ENCODE measurements around the gene KRTAP9-6. TPM values are rescaled to one million over a fixed set of nuclear protein-coding genes. Genes with fewer than 3 reads are reported as not detected.
"Not testable (repeated sequence)": the region's sequence is repeated elsewhere in the genome, so short reads cannot be mapped to it uniquely, and the experiment has no call there.

Gene KRTAP9-6
- total RNA-seq, result not detected
- not detected for polyA plus RNA-seq
- long read RNA-seq, donor 1, result 0 reads
- long read RNA-seq, donor 2, result 0 reads
- long read RNA-seq, donor 3, result 0 reads
- long read RNA-seq, donor 4, result 0 reads
- long read RNA-seq, donor 5, result 0 reads

GRCh38 chr17:41265078-41265477 lies at the start of gene KRTAP9-6:
TSS of gene KRTAP9-6 (plus strand) at chr17:41265378. CDS start at chr17:41265378, 0 bp downstream.
- no peak for TF ChIP-seq CTCF (IDR thresholded peaks at IDR 0.05; ENCODE audit: control extremely low read depth, extremely low read depth)
- Histone ChIP-seq H3K36me3 (ENCODE audit: control insufficient read depth in 4 of 4, insufficient read depth in 4 of 4, low read length in 4 of 4) (no peaks in the 10 kb centered on the region), H3K27ac (ENCODE audit: low read depth in 1 of 2, low read length in 1 of 2) (no peak within 1 kb of the TSS), H3K27me3 (ENCODE audit: control insufficient read depth in 3 of 3, insufficient read depth in 3 of 3, low read length in 2 of 3) (peaks cover 0 to 4% (median 0%) of the 10 kb centered on the region in 3 donors), H3K9me3 (ENCODE audit: control insufficient read depth in 4 of 4, insufficient read depth in 3 of 4, low read length in 3 of 4) (no peaks in the 10 kb centered on the region), H3K9ac (ENCODE audit: insufficient read depth in 1 of 2, low read length in 2 of 2) (no peak within 1 kb of the TSS), H3K4me3 (no peak within 1 kb of the TSS), H3K4me1 (ENCODE audit: control insufficient read depth in 5 of 5, insufficient read depth in 5 of 5, low read length in 5 of 5) (no peaks in the 10 kb centered on the region)
- 34% methylated on average over 2 of the region's 2 CpGs for WGBS, 2 donors
- DNase-seq, result no peak
- no peak for ATAC-seq (ENCODE audit: insufficient read depth, low FRiP score)

GRCh38 chr17:41215681-41216080 lies 49.5 kb upstream of the KRTAP9-6 start:
- no peak for TF ChIP-seq CTCF (IDR thresholded peaks at IDR 0.05; ENCODE audit: control extremely low read depth, extremely low read depth)
- WGBS, 2 donors, result 75 to 86% methylated on average over 1 of the region's 1 CpG
- DNase-seq, result no peak

GRCh38 chr17:41223821-41224220 lies 41.4 kb upstream of the KRTAP9-6 start:
- DNase-seq (no peak), ATAC-seq (ENCODE audit: insufficient read depth, low FRiP score) (no peak)
- Histone ChIP-seq H3K27ac (ENCODE audit: low read depth in 1 of 2, low read length in 1 of 2) (no peak overlapping the region), H3K4me3 (no peak overlapping the region), H3K9me3 (ENCODE audit: control insufficient read depth in 4 of 4, insufficient read depth in 3 of 4, low read length in 3 of 4) (peaks cover 0 to 4% (median 0%) of the 10 kb centered on the region in 4 donors), H3K36me3 (ENCODE audit: control insufficient read depth in 4 of 4, insufficient read depth in 4 of 4, low read length in 4 of 4) (no peaks in the 10 kb centered on the region), H3K4me1 (ENCODE audit: control insufficient read depth in 5 of 5, insufficient read depth in 5 of 5, low read length in 5 of 5) (no peaks in the 10 kb centered on the region), H3K27me3 (ENCODE audit: control insufficient read depth in 3 of 3, insufficient read depth in 3 of 3, low read length in 2 of 3) (peaks cover 0 to 5% (median 0%) of the 10 kb centered on the region in 3 donors), H3K9ac (ENCODE audit: insufficient read depth in 1 of 2, low read length in 2 of 2) (no peak overlapping the region)
- 54 to 80% methylated on average over 2 of the region's 2 CpGs for WGBS, 2 donors
- no peak for TF ChIP-seq CTCF (IDR thresholded peaks at IDR 0.05; ENCODE audit: control extremely low read depth, extremely low read depth)

More at GRCh38 chr17:41215681-41216080, 49.5 kb upstream of the KRTAP9-6 start:
- Histone ChIP-seq H3K27ac (ENCODE audit: low read depth in 1 of 2, low read length in 1 of 2) (no peak overlapping the region), H3K4me3 (no peak overlapping the region), H3K36me3 (ENCODE audit: control insufficient read depth in 4 of 4, insufficient read depth in 4 of 4, low read length in 4 of 4) (no peaks in the 10 kb centered on the region), H3K9ac (ENCODE audit: insufficient read depth in 1 of 2, low read length in 2 of 2) (no peak overlapping the region), H3K9me3 (ENCODE audit: control insufficient read depth in 4 of 4, insufficient read depth in 3 of 4, low read length in 3 of 4) (peaks cover 0 to 5% (median 1%) of the 10 kb centered on the region in 4 donors), H3K4me1 (ENCODE audit: control insufficient read depth in 5 of 5, insufficient read depth in 5 of 5, low read length in 5 of 5) (no peaks in the 10 kb centered on the region), H3K27me3 (ENCODE audit: control insufficient read depth in 3 of 3, insufficient read depth in 3 of 3, low read length in 2 of 3) (no peaks in the 10 kb centered on the region)
- ATAC-seq (ENCODE audit: insufficient read depth, low FRiP score), result no peak

- Histone ChIP-seq H3K4me3 (no peak overlapping the region), H3K4me1 (ENCODE audit: control insufficient read depth in 5 of 5, insufficient read depth in 5 of 5, low read length in 5 of 5) (no peaks in the 10 kb centered on the region), H3K9ac (ENCODE audit: insufficient read depth in 1 of 2, low read length in 2 of 2) (no peak overlapping the region), H3K9me3 (ENCODE audit: control insufficient read depth in 4 of 4, insufficient read depth in 3 of 4, low read length in 3 of 4) (peaks cover 0 to 2% (median 0%) of the 10 kb centered on the region in 4 donors), H3K36me3 (ENCODE audit: control insufficient read depth in 4 of 4, insufficient read depth in 4 of 4, low read length in 4 of 4) (no peaks in the 10 kb centered on the region), H3K27ac (ENCODE audit: low read depth in 1 of 2, low read length in 1 of 2) (no peak overlapping the region), H3K27me3 (ENCODE audit: control insufficient read depth in 3 of 3, insufficient read depth in 3 of 3, low read length in 2 of 3) (peaks cover 0 to 10% (median 0%) of the 10 kb centered on the region in 3 donors)
- no peak for TF ChIP-seq CTCF (IDR thresholded peaks at IDR 0.05; ENCODE audit: control extremely low read depth, extremely low read depth)
- 87 to 94% methylated on average over 6 of the region's 6 CpGs for WGBS, 2 donors
- no peak for DNase-seq
- no peak for ATAC-seq (ENCODE audit: insufficient read depth, low FRiP score)
Observed at GRCh38 chr17:41226051-41226450, 39.1 kb upstream of the KRTAP9-6 start.

GRCh38 chr17:41226598-41227095 lies 38.5 kb upstream of the KRTAP9-6 start, which contains the start of gene KRTAP9-2:
TSS of gene KRTAP9-2 (plus strand) at chr17:41226648. CDS start at chr17:41226655, 7 bp downstream.
- H3K27me3 ChIP-seq (ENCODE audit: control insufficient read depth in 3 of 3, insufficient read depth in 3 of 3, low read length in 2 of 3); H3K9me3 ChIP-seq (ENCODE audit: control insufficient read depth in 4 of 4, insufficient read depth in 3 of 4, low read length in 3 of 4); DNase-seq; H3K36me3 ChIP-seq (ENCODE audit: control insufficient read depth in 4 of 4, insufficient read depth in 4 of 4, low read length in 4 of 4); H3K27ac ChIP-seq (ENCODE audit: low read depth in 1 of 2, low read length in 1 of 2); ATAC-seq (ENCODE audit: insufficient read depth, low FRiP score); H3K9ac ChIP-seq (ENCODE audit: insufficient read depth in 1 of 2, low read length in 2 of 2); H3K4me3 ChIP-seq; H3K4me1 ChIP-seq (ENCODE audit: control insufficient read depth in 5 of 5, insufficient read depth in 5 of 5, low read length in 5 of 5): not testable (repeated sequence)
- 63 to 92% methylated on average over 2 to 3 of the region's 4 CpGs for WGBS, 2 donors
